Measurements from ENCODE around the gene PRXL2B.

PRXL2B gene

DNA sequence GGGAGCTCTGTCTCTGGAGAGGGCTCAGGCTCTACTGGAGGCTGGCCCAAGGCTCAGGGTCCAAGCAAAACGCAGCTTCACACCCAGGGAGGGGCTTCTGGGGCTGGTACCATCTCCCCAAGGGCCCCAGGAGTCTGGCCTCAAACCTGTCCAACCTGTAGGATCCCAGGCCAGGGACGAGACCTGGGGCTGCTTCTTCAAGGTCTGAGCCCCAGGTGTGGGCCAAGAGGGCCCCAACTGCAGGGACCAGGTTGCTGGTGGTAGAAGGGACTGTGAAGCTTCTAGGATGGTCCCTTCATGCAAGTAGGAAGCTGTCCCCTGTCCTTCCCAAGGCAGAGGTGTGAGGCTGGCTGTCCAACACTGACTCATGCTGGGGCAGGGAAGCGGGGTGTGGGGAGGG, 54.0 kb downstream of the PRXL2B start:
- DNase-seq: no peak
- TF ChIP-seq, protein P1, sequence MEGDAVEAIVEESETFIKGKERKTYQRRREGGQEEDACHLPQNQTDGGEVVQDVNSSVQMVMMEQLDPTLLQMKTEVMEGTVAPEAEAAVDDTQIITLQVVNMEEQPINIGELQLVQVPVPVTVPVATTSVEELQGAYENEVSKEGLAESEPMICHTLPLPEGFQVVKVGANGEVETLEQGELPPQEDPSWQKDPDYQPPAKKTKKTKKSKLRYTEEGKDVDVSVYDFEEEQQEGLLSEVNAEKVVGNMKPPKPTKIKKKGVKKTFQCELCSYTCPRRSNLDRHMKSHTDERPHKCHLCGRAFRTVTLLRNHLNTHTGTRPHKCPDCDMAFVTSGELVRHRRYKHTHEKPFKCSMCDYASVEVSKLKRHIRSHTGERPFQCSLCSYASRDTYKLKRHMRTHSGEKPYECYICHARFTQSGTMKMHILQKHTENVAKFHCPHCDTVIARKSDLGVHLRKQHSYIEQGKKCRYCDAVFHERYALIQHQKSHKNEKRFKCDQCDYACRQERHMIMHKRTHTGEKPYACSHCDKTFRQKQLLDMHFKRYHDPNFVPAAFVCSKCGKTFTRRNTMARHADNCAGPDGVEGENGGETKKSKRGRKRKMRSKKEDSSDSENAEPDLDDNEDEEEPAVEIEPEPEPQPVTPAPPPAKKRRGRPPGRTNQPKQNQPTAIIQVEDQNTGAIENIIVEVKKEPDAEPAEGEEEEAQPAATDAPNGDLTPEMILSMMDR (IDR thresholded peaks at IDR 0.05): no peak
- H3K27ac Mint-ChIP-seq: no peak overlapping the region
- H3K9me3 Mint-ChIP-seq: peaks cover 16% of the 10 kb centered on the region
- H3K4me3 Mint-ChIP-seq: no peak overlapping the region
- peaks cover 22% of the 10 kb centered on the region for H3K27me3 Mint-ChIP-seq (ENCODE audit: low read depth, poor library complexity)
- H3K36me3 Mint-ChIP-seq (ENCODE audit: low read depth): no peaks in the 10 kb centered on the region
- peaks cover 5% of the 10 kb centered on the region for H3K4me1 Mint-ChIP-seq
